ENCODE measurements around the gene RTN4RL1. TPM values are rescaled to one million over a fixed set of nuclear protein-coding genes. Genes with fewer than 3 reads are reported as not detected.
"Not testable (repeated sequence)": the region's sequence is repeated elsewhere in the genome, so short reads cannot be mapped to it uniquely, and the experiment has no call there.

Gene RTN4RL1
- total RNA-seq, 1 experiment from 2014 or later, result 7.0 TPM

DNA sequence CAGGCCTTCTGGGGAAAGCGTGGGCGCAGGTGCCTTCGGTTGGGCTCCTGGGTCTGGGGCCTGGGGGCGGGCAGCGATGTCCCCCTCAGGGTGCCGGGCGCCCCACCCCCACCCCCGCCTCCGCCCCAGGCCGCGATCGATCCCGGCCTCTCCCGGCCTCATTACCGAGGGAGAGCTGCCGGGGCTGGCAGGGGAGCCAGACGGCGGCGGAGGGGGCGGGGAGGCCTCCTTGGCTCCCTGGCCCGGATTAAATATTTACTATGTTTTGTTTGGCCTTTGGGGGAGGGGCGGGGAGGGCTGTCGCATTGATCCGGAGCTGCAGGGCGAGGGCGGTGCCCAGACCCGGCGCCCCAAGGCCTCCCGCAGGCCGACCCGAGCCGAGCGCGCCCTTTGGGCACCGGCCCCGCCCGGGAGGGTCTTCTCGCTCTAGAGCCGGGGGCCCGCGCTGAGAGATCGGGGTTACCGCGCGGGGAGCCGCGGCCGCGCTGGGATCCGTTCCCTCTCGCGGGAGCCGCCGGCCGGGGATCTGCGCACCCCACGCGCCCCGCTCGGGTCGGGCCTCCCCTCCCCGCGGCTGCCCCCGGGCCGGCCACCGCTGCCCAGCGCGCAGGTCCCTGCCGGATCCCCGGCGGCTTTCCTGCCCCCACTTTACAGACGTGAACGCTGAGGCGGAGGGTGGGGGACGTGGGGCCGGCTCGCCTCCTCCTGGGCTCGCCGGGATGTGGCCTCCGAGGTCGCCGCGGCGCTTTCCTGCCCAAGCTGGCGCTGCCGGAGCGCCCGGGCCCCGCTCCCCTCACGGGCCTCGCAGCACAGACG lies 27.0 kb downstream of the RTN4RL1 start:
- H3K27me3 ChIP-seq (ENCODE audit: control insufficient read depth, insufficient read depth, low read length), result peaks cover 10% of the 10 kb centered on the region
- peak overlapping the region; percentile 53 for H3K4me3 ChIP-seq (ENCODE audit: insufficient read depth, low read depth, low read length)
- no peaks in the 10 kb centered on the region for H3K36me3 ChIP-seq (replicated peaks; ENCODE audit: control insufficient read depth, insufficient read depth, low read length)
- DNase-seq, result peak; percentile 89

DNA sequence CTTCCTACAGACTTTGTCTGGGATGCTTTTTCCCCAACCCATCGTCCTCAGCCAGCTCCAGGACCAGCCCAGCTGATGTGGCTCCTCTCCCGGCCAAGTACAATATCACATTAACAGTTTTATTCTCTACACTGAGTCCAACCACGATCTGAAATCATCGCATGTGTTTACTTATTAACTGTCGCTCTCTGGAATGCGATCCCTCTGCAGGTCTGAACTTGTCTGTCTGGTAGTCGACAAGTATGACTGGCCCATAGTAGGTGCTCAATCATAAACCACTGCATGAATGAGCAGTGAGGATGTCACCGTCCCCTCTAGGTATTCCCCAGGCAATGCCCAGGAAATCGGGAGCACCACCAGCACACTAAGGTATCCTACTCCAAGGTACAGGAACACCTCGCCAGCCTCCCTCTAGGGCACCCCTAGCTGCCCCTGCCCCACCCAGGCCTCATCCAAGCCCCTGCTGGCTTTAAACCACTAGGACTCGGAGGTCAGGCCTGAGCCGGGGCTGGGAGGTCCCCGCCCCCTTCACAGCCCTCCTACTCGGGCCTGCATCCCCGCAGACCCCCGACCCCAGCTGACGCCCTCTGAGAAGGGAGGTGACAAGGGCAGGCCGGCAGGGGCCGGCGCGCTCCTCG lies 27.7 kb downstream of the RTN4RL1 start:
- H3K4me3 ChIP-seq (ENCODE audit: insufficient read depth, low read depth, low read length), result peak overlapping the region; percentile 53
- H3K36me3 ChIP-seq (replicated peaks; ENCODE audit: control insufficient read depth, insufficient read depth, low read length), result no peaks in the 10 kb centered on the region
- peaks cover 10% of the 10 kb centered on the region for H3K27me3 ChIP-seq (ENCODE audit: control insufficient read depth, insufficient read depth, low read length)
- no peak for DNase-seq

DNA sequence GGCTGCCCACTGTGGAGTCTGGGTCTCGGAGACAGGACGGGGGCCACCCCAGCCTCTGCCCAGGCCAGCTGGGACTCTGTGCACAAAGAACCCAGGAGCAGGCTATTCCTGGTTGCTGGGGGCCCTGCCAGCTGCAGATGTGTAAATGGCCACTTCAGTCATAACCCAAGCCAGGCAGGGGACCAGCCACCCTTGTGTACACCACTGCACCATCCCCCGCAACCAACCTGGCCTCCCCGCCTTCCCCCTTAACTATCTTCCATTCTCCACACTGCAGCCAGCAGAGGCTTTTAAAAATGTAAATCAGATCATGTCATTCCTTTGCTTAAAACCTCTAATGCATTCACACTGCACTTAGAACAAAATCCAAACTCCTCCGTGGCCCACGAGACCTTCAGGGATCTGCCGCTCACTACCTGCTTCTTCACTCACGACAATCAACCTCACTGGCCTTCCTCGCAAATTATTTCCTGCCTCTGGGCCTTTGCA lies 28.3 kb downstream of the RTN4RL1 start:
- Histone ChIP-seq H3K27me3 (ENCODE audit: control insufficient read depth, insufficient read depth, low read length) (peaks cover 10% of the 10 kb centered on the region), H3K36me3 (replicated peaks; ENCODE audit: control insufficient read depth, insufficient read depth, low read length) (no peaks in the 10 kb centered on the region), H3K4me3 (ENCODE audit: insufficient read depth, low read depth, low read length) (no peak overlapping the region)
- peak; percentile 47 for DNase-seq

DNA sequence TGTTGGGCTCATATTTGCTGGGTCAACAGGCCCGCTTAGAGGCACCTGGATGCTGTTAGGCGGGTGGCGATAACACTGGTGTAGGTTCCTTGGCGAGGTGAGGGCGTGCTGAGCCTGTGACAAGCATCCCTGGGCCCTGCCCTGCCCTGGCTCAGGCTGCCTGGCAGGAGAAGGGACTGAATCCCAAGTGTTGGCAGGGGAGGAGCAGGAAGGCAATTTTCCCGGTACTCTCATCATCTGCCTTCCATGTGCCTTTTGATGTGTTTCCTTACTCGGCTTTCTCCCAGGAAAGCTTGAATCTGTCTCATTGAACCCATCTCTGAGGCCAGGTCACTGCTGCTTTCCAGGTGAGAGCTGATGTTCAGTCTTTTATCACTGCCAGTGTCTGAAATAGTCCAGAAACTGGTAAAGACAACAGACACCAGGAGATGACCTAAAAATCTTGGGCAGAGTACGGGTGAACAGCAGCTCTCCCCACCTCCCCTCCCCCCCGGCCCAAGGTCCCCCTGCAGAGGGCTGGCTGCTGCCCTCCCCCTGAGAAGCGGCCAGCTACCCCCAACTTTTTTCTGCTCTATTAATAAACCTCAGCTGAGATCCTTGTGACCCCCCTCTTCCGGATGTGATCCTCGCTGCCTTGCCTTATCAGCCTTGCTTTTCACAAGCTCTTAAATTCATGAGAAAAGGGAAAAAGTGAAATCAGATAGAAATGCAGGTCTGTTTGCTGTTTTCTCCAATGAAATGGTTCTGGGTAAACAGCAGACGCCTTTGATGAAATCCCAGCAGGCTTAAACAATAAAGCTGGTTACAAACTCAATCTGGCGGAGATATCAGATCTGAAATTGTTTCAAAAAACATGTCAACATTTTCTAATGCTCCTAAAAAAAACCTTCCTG lies 29.0 kb downstream of the RTN4RL1 start:
- peaks cover 10% of the 10 kb centered on the region for H3K27me3 ChIP-seq (ENCODE audit: control insufficient read depth, insufficient read depth, low read length)
- H3K36me3 ChIP-seq (replicated peaks; ENCODE audit: control insufficient read depth, insufficient read depth, low read length), result no peaks in the 10 kb centered on the region
- DNase-seq, result peak; percentile 53
- no peak overlapping the region for H3K4me3 ChIP-seq (ENCODE audit: insufficient read depth, low read depth, low read length)

DNA sequence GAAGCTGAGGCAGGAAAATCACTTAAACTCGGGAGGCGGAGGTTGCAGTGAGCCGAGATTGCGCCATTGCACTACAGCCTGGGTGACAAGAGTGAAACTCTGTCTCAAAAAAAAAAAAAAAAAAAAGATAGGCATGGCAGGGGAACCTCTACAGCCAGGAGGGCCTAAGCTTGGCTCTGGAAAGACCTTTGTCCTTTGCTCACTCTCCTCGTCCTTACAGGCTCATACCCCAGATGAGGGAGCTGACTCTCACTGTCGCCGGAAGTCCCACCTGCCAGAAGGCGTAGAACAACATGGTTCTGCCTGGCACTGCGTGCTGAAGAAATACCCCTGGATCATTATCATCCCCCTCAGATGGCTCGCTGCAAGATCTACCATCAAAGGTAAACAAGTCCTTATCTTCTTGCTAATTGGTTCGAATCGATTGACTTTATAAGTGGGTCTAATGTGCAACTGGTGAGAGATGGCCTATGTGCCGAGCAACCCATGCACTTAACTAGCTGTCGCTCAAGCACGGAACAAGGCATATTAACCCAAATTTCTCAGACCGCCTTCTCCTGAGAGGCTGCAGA lies 29.7 kb downstream of the RTN4RL1 start:
- Histone ChIP-seq H3K36me3 (replicated peaks; ENCODE audit: control insufficient read depth, insufficient read depth, low read length) (no peaks in the 10 kb centered on the region), H3K27me3 (ENCODE audit: control insufficient read depth, insufficient read depth, low read length) (peaks cover 10% of the 10 kb centered on the region), H3K4me3 (ENCODE audit: insufficient read depth, low read depth, low read length) (no peak overlapping the region)
- DNase-seq, result no peak

DNA sequence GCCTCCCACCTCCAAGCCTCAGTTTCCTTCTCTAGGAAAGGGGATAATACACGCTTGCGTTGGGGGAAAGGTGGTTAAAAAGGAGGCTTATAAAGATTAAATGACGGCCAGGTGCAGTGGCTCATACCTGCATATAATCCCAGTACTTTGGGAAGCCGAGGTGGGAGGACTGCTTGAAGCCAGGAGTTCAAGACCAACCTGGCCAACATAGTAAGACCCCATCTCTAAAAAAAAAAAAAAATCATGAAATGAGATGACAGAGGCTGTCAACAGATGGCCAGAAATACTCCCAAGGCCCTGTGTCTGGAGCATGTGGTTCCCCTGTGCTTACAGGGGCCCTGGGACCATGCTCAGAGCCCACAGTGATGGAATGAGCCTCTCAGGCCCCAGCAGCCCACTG lies 30.4 kb downstream of the RTN4RL1 start:
- DNase-seq, result no peak
- no peaks in the 10 kb centered on the region for H3K36me3 ChIP-seq (replicated peaks; ENCODE audit: control insufficient read depth, insufficient read depth, low read length)
- H3K27me3 ChIP-seq (ENCODE audit: control insufficient read depth, insufficient read depth, low read length), result peaks cover 10% of the 10 kb centered on the region
- H3K4me3 ChIP-seq (ENCODE audit: insufficient read depth, low read depth, low read length), result no peak overlapping the region

DNA sequence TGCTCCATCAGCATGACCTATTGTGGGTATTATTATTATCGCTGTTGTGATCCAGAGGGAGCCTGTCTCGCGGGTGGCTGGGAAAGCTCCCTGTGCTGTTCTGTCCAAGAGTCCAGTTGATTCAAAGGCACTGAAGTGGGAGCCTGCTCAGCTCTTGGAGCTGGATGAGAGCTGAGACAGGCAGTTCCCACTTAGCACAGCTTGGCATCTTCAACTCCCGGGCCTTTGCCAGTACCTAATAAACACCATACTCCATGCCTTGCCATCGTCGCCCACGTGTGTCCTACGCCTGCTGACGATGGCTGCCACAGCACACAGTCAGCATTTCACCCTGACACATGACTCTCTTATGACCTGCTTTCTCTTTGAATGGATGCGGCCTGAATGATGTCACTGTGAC lies 32.6 kb downstream of the RTN4RL1 start:
- DNase-seq, result no peak
- H3K27me3 ChIP-seq (ENCODE audit: control insufficient read depth, insufficient read depth, low read length), result peaks cover under 1% of the 10 kb centered on the region; the same call in 1 of the 2 replicates
- no peak overlapping the region for H3K4me3 ChIP-seq (ENCODE audit: insufficient read depth, low read depth, low read length)

DNA sequence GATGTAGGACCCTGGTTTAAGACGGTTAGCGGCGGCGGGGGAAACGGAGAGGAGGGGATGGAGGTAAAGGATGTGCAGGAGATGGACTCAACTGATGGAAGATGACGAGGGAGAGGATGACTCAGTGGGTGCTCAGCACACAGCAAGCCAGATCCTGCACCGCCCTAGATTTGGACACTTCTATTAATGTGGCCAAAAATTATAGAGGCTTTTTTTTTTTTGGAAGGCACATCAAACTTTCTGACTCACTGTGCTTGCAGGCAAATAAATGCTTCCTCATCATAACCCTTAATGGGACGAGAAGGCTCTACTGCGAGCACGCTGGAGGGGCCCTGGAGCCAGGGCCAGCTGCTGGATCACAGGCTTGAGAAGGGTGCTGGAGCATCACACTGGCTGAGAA lies 36.0 kb downstream of the RTN4RL1 start:
- Histone ChIP-seq H3K36me3 (replicated peaks; ENCODE audit: control insufficient read depth, insufficient read depth, low read length) (no peaks in the 10 kb centered on the region), H3K4me3 (ENCODE audit: insufficient read depth, low read depth, low read length) (no peak overlapping the region), H3K27me3 (ENCODE audit: control insufficient read depth, insufficient read depth, low read length) (no peaks in the 10 kb centered on the region)
- no peak for DNase-seq

More for the DNA sequence above, 32.6 kb downstream of the RTN4RL1 start:
- no peaks in the 10 kb centered on the region for H3K36me3 ChIP-seq (replicated peaks; ENCODE audit: control insufficient read depth, insufficient read depth, low read length)

DNA sequence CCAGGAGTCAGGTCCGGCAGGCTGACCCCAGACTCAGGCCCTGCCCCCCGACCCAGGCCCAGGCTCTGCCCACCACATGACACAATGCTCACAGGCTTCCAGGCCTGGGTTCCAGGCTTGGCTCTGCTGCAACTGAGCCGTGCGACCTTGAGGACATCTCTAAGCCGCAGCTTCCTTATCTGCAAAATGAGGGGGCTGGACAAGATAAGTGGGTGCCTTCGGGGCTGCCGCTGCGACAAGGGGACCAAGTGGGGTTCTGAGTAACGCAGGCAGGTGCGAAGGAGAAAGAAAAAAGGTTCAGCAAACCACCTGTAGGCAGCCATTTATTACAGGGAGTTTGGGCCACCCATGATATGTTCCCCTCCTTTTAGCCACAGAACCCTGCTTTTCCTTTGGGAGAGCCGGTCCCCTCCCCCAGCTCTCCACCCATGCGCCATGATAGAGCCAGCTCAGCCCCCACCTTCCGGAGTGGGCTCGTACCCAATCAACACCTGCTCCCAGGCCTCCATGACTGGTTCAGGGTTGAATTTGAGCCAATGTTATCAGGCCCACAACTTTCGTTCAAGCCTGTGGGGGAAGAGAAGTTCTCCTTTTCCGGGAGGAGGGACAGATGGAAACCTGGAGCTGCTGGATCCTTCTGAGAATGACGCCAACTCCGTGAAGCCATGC lies 38.2 kb downstream of the RTN4RL1 start:
- Histone ChIP-seq H3K4me3 (ENCODE audit: insufficient read depth, low read depth, low read length) (no peak overlapping the region), H3K36me3 (replicated peaks; ENCODE audit: control insufficient read depth, insufficient read depth, low read length) (no peaks in the 10 kb centered on the region), H3K27me3 (ENCODE audit: control insufficient read depth, insufficient read depth, low read length) (no peaks in the 10 kb centered on the region)
- no peak for DNase-seq

DNA sequence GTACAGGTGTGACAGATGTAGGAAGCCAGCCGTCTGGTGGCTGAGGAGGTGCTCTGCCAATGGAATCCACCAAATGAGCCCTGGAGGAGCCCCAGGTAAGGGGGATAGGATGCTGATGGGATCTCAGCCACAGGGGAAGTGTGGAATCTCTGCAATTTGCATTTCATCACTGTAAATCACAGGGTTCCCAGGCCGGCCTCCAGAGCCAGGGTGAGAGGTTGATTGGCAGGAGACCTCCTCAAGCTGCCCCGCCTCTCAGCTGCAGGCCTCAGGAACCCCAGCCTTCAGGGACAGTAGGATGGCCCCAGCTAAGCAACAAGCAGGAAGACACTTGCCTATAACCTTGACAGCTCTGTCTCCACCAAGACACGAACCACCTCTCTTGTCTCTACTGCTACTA lies 39.4 kb downstream of the RTN4RL1 start:
- H3K4me3 ChIP-seq (ENCODE audit: insufficient read depth, low read depth, low read length), result no peak overlapping the region
- H3K36me3 ChIP-seq (replicated peaks; ENCODE audit: control insufficient read depth, insufficient read depth, low read length), result no peaks in the 10 kb centered on the region
- H3K27me3 ChIP-seq (ENCODE audit: control insufficient read depth, insufficient read depth, low read length), result no peaks in the 10 kb centered on the region
- DNase-seq, result peak; percentile 87

DNA sequence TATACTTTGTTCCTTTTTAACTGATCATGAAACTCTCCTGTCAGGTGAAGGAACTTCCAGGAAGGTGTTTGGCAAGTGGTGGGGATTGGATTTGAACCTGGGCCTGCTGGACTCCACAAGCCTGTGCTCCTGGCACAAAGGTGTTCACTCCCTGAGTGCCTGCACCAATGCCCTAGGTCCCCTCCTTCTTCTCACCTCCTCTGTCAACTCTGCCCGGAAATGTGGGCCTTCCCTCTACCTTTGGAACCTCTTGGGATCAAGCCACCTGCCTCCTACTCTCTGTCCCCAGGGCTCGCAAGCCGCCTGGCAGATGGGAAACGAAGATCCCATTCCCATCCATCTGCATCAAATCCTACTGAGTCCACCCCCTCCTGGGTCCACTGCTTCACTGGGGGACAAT lies 40.0 kb downstream of the RTN4RL1 start:
- DNase-seq, result no peak
- Histone ChIP-seq H3K4me3 (ENCODE audit: insufficient read depth, low read depth, low read length) (no peak overlapping the region), H3K36me3 (replicated peaks; ENCODE audit: control insufficient read depth, insufficient read depth, low read length) (no peaks in the 10 kb centered on the region), H3K27me3 (ENCODE audit: control insufficient read depth, insufficient read depth, low read length) (no peaks in the 10 kb centered on the region)

DNA sequence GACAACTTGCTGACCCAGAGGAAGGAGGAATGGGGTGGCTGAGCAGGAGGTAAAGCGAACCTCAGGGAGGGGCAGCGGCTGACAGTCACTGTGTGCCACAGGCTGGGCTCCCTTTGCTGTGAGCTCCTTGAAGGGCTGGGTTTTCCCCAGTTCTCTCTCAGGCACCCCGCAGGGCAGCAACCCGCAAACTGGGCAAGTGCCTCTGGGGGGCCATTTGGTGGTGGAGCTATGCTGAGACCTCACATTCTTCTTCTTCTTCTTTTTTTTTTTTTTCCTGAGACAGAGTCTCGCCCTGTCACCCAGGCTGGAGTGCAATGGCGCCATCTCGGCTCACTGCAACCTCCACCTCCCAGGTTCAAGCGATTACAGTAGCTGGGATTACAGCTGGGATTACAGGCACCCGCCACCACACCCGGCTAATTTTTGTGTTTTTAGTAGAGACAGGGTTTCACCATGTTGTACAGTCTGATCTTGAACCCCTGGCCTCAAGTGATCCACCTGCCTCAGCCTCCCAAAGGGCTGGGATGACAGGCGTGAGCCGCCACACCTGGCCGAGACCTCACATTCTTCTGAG lies 42.3 kb downstream of the RTN4RL1 start:
- H3K4me3 ChIP-seq (ENCODE audit: insufficient read depth, low read depth, low read length); H3K27me3 ChIP-seq (ENCODE audit: control insufficient read depth, insufficient read depth, low read length); H3K36me3 ChIP-seq (replicated peaks; ENCODE audit: control insufficient read depth, insufficient read depth, low read length): not testable (repeated sequence)
- DNase-seq, result peak; percentile 66

DNA sequence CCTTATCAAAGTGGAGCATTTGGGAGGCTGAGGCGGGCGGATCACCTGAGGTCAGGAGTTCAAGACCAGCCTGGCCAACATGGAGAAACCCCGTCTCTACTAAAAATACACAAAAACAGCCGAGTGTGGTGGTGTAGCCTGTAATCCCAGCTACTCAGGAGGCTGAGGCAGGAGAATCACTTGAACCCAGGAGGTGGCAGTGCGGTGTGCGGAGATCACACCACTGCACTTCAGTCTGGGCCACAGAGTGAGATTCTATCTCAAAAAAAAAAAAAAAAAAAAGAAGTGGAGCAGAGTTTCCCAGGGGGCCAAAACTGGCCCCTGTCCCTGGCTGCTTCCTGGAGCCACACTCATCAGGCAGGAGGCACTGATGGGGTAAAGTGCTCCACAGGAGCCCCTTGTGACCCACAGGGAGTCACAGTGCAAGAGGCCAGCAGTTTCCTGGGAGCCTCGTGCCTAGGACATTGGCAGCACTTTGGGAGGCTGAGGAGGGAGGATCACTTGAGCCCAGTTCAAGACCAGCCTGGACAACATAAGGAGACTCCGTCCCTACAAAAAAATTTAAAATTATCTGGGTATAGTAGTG lies 44.4 kb downstream of the RTN4RL1 start:
- Histone ChIP-seq H3K27me3 (ENCODE audit: control insufficient read depth, insufficient read depth, low read length) (no peaks in the 10 kb centered on the region; the same call in 1 of the 2 replicates), H3K36me3 (replicated peaks; ENCODE audit: control insufficient read depth, insufficient read depth, low read length) (no peaks in the 10 kb centered on the region), H3K4me3 (ENCODE audit: insufficient read depth, low read depth, low read length) (no peak overlapping the region)
- no peak for DNase-seq
